ENCODE results near the gene ATP8A2.

DNA sequence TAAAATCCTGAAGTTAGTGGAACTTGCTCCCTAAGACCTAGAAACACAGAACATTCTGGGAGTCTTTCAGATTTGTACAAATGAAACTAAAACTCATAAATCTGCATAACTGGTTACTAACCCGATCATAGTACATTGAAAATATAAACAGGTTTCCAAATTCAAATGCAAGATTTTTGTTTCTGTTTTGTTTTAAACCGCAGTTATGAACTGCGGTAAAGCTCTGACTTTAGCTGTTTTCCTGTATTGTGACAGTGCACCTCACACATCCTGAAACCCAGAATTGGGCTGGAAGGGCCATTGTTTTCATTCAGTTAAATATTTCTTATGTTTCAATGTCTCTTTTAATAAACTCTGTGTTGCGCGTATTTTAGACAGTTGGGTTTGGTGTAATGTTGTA lies 475.4 kb downstream of the ATP8A2 start:
- TF ChIP-seq POLR2AphosphoS5 (IDR thresholded peaks at IDR 0.05; ENCODE audit: low read length): no peak
- TF ChIP-seq CREM (IDR thresholded peaks at IDR 0.05; ENCODE audit: low read depth): no peak
- TF ChIP-seq, protein P1, sequence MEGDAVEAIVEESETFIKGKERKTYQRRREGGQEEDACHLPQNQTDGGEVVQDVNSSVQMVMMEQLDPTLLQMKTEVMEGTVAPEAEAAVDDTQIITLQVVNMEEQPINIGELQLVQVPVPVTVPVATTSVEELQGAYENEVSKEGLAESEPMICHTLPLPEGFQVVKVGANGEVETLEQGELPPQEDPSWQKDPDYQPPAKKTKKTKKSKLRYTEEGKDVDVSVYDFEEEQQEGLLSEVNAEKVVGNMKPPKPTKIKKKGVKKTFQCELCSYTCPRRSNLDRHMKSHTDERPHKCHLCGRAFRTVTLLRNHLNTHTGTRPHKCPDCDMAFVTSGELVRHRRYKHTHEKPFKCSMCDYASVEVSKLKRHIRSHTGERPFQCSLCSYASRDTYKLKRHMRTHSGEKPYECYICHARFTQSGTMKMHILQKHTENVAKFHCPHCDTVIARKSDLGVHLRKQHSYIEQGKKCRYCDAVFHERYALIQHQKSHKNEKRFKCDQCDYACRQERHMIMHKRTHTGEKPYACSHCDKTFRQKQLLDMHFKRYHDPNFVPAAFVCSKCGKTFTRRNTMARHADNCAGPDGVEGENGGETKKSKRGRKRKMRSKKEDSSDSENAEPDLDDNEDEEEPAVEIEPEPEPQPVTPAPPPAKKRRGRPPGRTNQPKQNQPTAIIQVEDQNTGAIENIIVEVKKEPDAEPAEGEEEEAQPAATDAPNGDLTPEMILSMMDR (IDR thresholded peaks at IDR 0.05 in 2 of 3, conservative IDR thresholded peaks at IDR 0.05 in 1 of 3; ENCODE audit: control insufficient read depth in 2 of 3, extremely low read depth in 1 of 3, insufficient read depth in 1 of 3, low read depth in 3 of 3, low read length in 3 of 3): no peak
- TF ChIP-seq GABPA (IDR thresholded peaks at IDR 0.05; ENCODE audit: low read depth): no peak
- TF ChIP-seq POLR2A (IDR thresholded peaks at IDR 0.05; ENCODE audit: low read depth, low read length): no peak
- no peak for TF ChIP-seq TCF7 (IDR thresholded peaks at IDR 0.05; ENCODE audit: borderline replicate concordance)
- TF ChIP-seq YY1 (IDR thresholded peaks at IDR 0.05; ENCODE audit: low read depth, low read length): no peak
- TF ChIP-seq CREB1 (IDR thresholded peaks at IDR 0.05; ENCODE audit: low read depth): no peak
- no peak for TF ChIP-seq ZZZ3 (IDR thresholded peaks at IDR 0.05; ENCODE audit: control insufficient read depth, insufficient read length, low read depth)

Measured in GM12878 (cell line).